ENCODE measurements around the gene ARID5B.
A peak's percentile ranks its signal among the peaks of the same experiment; 100 is the strongest.

ARID5B gene

DNA sequence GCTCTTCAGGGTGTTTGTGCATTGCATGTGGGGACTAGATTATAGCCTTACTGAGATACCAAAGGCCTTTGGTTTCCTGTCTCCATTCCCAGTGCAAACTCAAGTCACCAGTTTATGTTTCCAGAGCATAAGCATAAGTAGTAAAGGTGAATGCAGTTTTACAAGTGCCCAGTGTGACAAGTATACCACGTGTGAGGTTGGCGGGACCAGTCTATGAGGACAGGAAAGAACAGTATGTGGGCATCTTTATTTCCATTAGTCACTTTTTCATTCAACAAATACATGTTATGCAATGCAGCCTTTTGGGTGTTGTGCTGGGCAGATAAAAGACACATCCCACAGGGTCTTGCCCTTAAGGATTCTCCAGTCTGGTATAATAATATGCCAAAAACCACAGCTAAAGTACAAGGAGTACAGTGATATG is 146.5 kb downstream of the ARID5B start:
- peak; percentile 59 for DNase-seq
- peak overlapping the region; percentile 72 for H3K4me3 ChIP-seq (ENCODE audit: low read length)
- peaks cover 60% of the 10 kb centered on the region for H3K4me1 ChIP-seq (ENCODE audit: low read length)
- H2AFZ ChIP-seq (ENCODE audit: low read length): no peak overlapping the region
- H4K20me1 ChIP-seq (ENCODE audit: insufficient read depth, low read length): no peaks in the 10 kb centered on the region
- no peaks in the 10 kb centered on the region for H3K27me3 ChIP-seq (replicated peaks; ENCODE audit: insufficient read depth, low read length)
- no peaks in the 10 kb centered on the region for H3K9me2 ChIP-seq (replicated peaks; ENCODE audit: insufficient read depth, low read length)
- H3K9me3 ChIP-seq (replicated peaks; ENCODE audit: insufficient read depth, low read length): no peaks in the 10 kb centered on the region
- peaks cover 9% of the 10 kb centered on the region for H3K36me3 ChIP-seq (replicated peaks; ENCODE audit: insufficient read depth, low read length)
- H3K27ac ChIP-seq (ENCODE audit: low read length): peak overlapping the region; percentile 94
- peak overlapping the region; percentile 71 for H3K4me2 ChIP-seq (ENCODE audit: low read depth, low read length)
- H3F3A ChIP-seq (ENCODE audit: insufficient read depth, low read length): peaks cover 80% of the 10 kb centered on the region
- H3K79me2 ChIP-seq (ENCODE audit: low read length): peaks cover 87% of the 10 kb centered on the region
- H3K9ac ChIP-seq (ENCODE audit: low read length): peak overlapping the region; percentile 96
- TF ChIP-seq, protein P1, sequence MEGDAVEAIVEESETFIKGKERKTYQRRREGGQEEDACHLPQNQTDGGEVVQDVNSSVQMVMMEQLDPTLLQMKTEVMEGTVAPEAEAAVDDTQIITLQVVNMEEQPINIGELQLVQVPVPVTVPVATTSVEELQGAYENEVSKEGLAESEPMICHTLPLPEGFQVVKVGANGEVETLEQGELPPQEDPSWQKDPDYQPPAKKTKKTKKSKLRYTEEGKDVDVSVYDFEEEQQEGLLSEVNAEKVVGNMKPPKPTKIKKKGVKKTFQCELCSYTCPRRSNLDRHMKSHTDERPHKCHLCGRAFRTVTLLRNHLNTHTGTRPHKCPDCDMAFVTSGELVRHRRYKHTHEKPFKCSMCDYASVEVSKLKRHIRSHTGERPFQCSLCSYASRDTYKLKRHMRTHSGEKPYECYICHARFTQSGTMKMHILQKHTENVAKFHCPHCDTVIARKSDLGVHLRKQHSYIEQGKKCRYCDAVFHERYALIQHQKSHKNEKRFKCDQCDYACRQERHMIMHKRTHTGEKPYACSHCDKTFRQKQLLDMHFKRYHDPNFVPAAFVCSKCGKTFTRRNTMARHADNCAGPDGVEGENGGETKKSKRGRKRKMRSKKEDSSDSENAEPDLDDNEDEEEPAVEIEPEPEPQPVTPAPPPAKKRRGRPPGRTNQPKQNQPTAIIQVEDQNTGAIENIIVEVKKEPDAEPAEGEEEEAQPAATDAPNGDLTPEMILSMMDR (IDR thresholded peaks at IDR 0.05; ENCODE audit: low read length): no peak
- no peak for TF ChIP-seq EZH2 (optimal IDR thresholded peaks at IDR 0.05; ENCODE audit: low read depth, low read length)
- TF ChIP-seq EZH2phosphoT487 (IDR thresholded peaks at IDR 0.05; ENCODE audit: low read length): no peak

DNA sequence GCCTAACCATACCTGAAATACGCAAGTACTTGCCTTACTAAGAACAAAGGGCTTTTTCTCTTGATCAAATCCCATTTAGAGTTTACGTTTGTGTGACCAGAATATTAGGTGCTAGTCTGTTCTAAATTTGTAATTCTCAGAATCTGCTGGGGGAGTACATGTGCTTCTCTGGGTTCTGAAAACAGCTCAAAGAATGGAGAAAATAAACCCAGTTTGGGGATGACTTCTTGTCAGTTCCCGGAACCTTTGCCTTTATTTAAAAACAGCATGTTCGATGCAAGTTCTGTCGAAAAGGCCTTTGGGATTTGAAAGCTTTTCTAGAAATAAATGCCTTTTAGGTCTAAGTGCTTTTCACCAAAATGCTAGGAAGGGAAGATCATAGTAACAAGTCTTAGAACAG is 147.0 kb downstream of the ARID5B start:
- H3K9me2 ChIP-seq (replicated peaks; ENCODE audit: insufficient read depth, low read length): no peaks in the 10 kb centered on the region
- peak overlapping the region; percentile 71 for H3K4me2 ChIP-seq (ENCODE audit: low read depth, low read length)
- no peaks in the 10 kb centered on the region for H3K9me3 ChIP-seq (replicated peaks; ENCODE audit: insufficient read depth, low read length)
- H3F3A ChIP-seq (ENCODE audit: insufficient read depth, low read length): peaks cover 81% of the 10 kb centered on the region
- peak overlapping the region; percentile 96 for H3K9ac ChIP-seq (ENCODE audit: low read length)
- TF ChIP-seq, protein P1 (IDR thresholded peaks at IDR 0.05; ENCODE audit: low read length): no peak
- TF ChIP-seq EZH2phosphoT487 (IDR thresholded peaks at IDR 0.05; ENCODE audit: low read length) (no peak), EZH2 (optimal IDR thresholded peaks at IDR 0.05; ENCODE audit: low read depth, low read length) (no peak)
- H3K27ac ChIP-seq (ENCODE audit: low read length): peak overlapping the region; percentile 94
- H4K20me1 ChIP-seq (ENCODE audit: insufficient read depth, low read length): no peaks in the 10 kb centered on the region
- no peak overlapping the region for H2AFZ ChIP-seq (ENCODE audit: low read length)
- peaks cover 9% of the 10 kb centered on the region for H3K36me3 ChIP-seq (replicated peaks; ENCODE audit: insufficient read depth, low read length)
- peak overlapping the region; percentile 72 for H3K4me3 ChIP-seq (ENCODE audit: low read length)
- no peaks in the 10 kb centered on the region for H3K27me3 ChIP-seq (replicated peaks; ENCODE audit: insufficient read depth, low read length)
- H3K4me1 ChIP-seq (ENCODE audit: low read length): peaks cover 60% of the 10 kb centered on the region
- DNase-seq: peak; percentile 32
- peaks cover 87% of the 10 kb centered on the region for H3K79me2 ChIP-seq (ENCODE audit: low read length)

DNA sequence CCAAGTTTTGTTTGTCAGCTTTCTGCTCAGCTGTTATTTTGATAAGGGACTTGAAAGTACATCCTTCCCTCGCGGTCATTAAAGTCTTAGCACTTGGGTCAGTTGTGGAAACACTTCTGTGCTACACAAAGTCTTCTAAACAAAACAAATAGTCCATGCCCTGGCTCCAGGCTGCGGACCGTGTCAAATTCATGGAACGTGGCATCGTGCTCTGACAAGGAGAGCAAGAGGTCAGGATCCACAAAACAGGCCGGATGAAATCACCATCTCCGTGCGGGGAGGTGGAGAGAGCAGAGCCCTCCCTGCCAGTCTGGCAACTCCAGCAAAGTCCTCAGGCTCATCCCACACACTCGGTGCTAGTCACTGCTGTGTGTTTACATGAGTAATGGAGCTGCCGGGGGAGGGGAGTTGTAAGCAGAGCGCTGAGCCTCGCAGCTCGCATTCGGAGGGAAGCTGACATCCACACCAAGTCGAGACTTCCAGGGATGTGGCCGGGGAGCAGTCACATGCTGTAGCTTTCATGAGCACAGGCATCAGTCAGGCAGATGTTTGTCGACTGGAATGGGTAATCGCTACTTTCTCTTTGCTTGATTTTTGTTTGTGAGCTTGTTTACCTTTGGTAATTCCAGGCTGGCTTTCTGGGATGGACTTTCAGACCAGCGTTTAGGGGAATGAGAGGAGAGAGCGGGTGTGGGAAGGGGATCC is 147.6 kb downstream of the ARID5B start:
- Histone ChIP-seq H3K4me3 (ENCODE audit: low read length) (peak overlapping the region; percentile 72), H3K4me2 (ENCODE audit: low read depth, low read length) (peak overlapping the region; percentile 71), H3K9ac (ENCODE audit: low read length) (peak overlapping the region; percentile 96), H3K36me3 (replicated peaks; ENCODE audit: insufficient read depth, low read length) (peaks cover 9% of the 10 kb centered on the region), H3K79me2 (ENCODE audit: low read length) (peaks cover 87% of the 10 kb centered on the region), H3F3A (ENCODE audit: insufficient read depth, low read length) (peaks cover 76% of the 10 kb centered on the region), H3K27me3 (replicated peaks; ENCODE audit: insufficient read depth, low read length) (no peaks in the 10 kb centered on the region), H3K9me3 (replicated peaks; ENCODE audit: insufficient read depth, low read length) (no peaks in the 10 kb centered on the region), H3K9me2 (replicated peaks; ENCODE audit: insufficient read depth, low read length) (no peaks in the 10 kb centered on the region), H3K4me1 (ENCODE audit: low read length) (peaks cover 60% of the 10 kb centered on the region), H2AFZ (ENCODE audit: low read length) (no peak overlapping the region), H4K20me1 (ENCODE audit: insufficient read depth, low read length) (no peaks in the 10 kb centered on the region), H3K27ac (ENCODE audit: low read length) (peak overlapping the region; percentile 94)
- TF ChIP-seq, protein P1 (IDR thresholded peaks at IDR 0.05; ENCODE audit: low read length): no peak
- no peak for TF ChIP-seq EZH2 (optimal IDR thresholded peaks at IDR 0.05; ENCODE audit: low read depth, low read length)
- TF ChIP-seq EZH2phosphoT487 (IDR thresholded peaks at IDR 0.05; ENCODE audit: low read length): no peak
- DNase-seq: peak; percentile 58
